ENCODE data around the gene CKB. TPM values are rescaled to one million over a fixed set of nuclear protein-coding genes. Genes with fewer than 3 reads are reported as not detected.

Gene CKB
- total RNA-seq, 6 experiments from 2014 or later: 3.6 to 57.1 (median 6.7) TPM

DNA sequence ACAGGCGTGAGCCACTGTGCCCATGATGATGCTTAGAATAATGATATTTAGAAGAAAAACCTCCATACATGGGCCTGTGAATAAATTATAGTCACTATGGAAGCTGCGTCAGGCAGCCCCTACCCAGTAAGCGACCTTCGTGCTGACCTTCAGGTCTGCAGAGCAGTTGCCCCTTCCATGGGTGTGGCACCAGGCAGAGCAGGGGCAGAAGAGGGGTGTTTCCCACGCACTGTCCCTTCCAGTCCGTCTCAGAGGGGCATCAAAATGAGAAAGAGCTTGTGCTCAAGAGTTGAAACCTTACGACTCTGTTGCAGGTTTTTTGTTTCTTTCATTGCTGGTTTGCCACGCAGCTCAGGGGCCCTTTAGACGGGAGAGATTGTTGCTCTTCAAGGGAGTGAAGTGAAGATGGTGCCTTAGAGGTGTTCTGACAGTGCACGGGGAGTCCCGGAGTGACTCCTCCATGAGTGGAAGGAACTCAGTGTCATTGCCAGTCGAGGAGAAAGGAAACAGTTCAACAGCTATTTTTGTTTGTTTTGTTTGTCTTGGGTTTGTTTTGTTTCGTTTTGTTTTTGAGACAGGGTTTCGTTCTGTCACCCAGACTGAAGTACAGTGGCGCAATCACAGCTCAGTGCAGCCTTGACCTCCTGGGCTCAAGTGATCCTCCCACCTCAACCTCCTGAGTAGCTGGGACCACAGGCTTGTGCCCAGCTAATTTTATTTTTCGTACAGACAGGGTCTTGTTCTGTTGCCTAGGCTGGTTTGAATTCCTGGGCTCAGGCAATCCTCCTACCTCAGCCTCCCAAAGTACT, 13.9 kb downstream of the CKB start:
- DNase-seq (no peak), ATAC-seq (peak; percentile 11 to 54 (median 22))
- peaks cover 0 to 19% (median 6%) of the 10 kb centered on the region in 4 donors for H3K36me3 ChIP-seq
- intact Hi-C loops (cut with DNase I): no loop called here
- no peak overlapping the region for H3K27ac ChIP-seq
- H3K9me3 ChIP-seq: no peaks in the 10 kb centered on the region
- no peak for TF ChIP-seq POLR2A (IDR thresholded peaks at IDR 0.05)
- H3K4me1 ChIP-seq: peaks cover 0 to 4% (median 0%) of the 10 kb centered on the region in 4 donors
- no peaks in the 10 kb centered on the region for H3K27me3 ChIP-seq
- 61% methylated on average over 14 of the region's 16 CpGs for WGBS (ENCODE audit: insufficient coverage, low coverage, low lambda C conversion rate, missing lambda C conversion rate)
- H3K4me3 ChIP-seq: no peak overlapping the region

- no peak overlapping the region for H3K4me3 ChIP-seq
- peaks cover 0 to 28% (median 14%) of the 10 kb centered on the region in 4 donors for H3K36me3 ChIP-seq
- H3K27me3 ChIP-seq: no peaks in the 10 kb centered on the region
- DNase-seq (no peak), ATAC-seq (no peak)
- peak overlapping the region in 1 of 3 donors; percentile 4 for H3K27ac ChIP-seq
- intact Hi-C loops (cut with DNase I): no loop called here
- WGBS (ENCODE audit: insufficient coverage, low coverage, low lambda C conversion rate, missing lambda C conversion rate): 84% methylated on average over 3 of the region's 3 CpGs
- no peaks in the 10 kb centered on the region for H3K9me3 ChIP-seq
- peaks cover 0 to 4% (median 0%) of the 10 kb centered on the region in 4 donors for H3K4me1 ChIP-seq
- TF ChIP-seq POLR2A (IDR thresholded peaks at IDR 0.05): no peak
- TF ChIP-seq, protein P1, sequence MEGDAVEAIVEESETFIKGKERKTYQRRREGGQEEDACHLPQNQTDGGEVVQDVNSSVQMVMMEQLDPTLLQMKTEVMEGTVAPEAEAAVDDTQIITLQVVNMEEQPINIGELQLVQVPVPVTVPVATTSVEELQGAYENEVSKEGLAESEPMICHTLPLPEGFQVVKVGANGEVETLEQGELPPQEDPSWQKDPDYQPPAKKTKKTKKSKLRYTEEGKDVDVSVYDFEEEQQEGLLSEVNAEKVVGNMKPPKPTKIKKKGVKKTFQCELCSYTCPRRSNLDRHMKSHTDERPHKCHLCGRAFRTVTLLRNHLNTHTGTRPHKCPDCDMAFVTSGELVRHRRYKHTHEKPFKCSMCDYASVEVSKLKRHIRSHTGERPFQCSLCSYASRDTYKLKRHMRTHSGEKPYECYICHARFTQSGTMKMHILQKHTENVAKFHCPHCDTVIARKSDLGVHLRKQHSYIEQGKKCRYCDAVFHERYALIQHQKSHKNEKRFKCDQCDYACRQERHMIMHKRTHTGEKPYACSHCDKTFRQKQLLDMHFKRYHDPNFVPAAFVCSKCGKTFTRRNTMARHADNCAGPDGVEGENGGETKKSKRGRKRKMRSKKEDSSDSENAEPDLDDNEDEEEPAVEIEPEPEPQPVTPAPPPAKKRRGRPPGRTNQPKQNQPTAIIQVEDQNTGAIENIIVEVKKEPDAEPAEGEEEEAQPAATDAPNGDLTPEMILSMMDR (IDR thresholded peaks at IDR 0.05): no peak
Observed at GRCh38 chr14:103507751-103508150, 14.9 kb downstream of the CKB start.

GRCh38 chr14:103504991-103505565, 17.6 kb downstream of the CKB start:
- TF ChIP-seq, protein P1 (IDR thresholded peaks at IDR 0.05): no peak
- no peak for TF ChIP-seq POLR2A (IDR thresholded peaks at IDR 0.05)
- H3K9me3 ChIP-seq: no peaks in the 10 kb centered on the region
- H3K27me3 ChIP-seq: no peaks in the 10 kb centered on the region
- H3K4me3 ChIP-seq: no peak overlapping the region
- peaks cover 0 to 7% (median 0%) of the 10 kb centered on the region in 4 donors for H3K4me1 ChIP-seq
- ATAC-seq (no peak), DNase-seq (peak in 1 of 3 donors; percentile 39)
- WGBS (ENCODE audit: insufficient coverage, low coverage, low lambda C conversion rate, missing lambda C conversion rate): 96% methylated on average over 2 of the region's 8 CpGs
- H3K27ac ChIP-seq: no peak overlapping the region
- intact Hi-C loops (cut with DNase I): loop anchor here in 1 of 2 donors (5.0 kb wide), 1 partner anchor 42 kb away; no protein-coding TSS in a partner anchor
- H3K36me3 ChIP-seq: peaks cover 0 to 30% (median 15%) of the 10 kb centered on the region in 4 donors

GRCh38 chr14:103503296-103503695, 19.3 kb downstream of the CKB start:
- intact Hi-C loops (cut with DNase I): loop anchor here in 1 of 2 donors (5.0 kb wide), 1 partner anchor 44 kb away; no protein-coding TSS in a partner anchor
- 95% methylated on average over 12 of the region's 12 CpGs for WGBS (ENCODE audit: insufficient coverage, low coverage, low lambda C conversion rate, missing lambda C conversion rate)
- peaks cover 0 to 36% (median 15%) of the 10 kb centered on the region in 4 donors for H3K36me3 ChIP-seq
- H3K9me3 ChIP-seq: no peaks in the 10 kb centered on the region
- no peak overlapping the region for H3K27ac ChIP-seq
- H3K27me3 ChIP-seq: no peaks in the 10 kb centered on the region
- peaks cover 0 to 3% (median 0%) of the 10 kb centered on the region in 4 donors for H3K4me1 ChIP-seq
- DNase-seq (peak in 1 of 3 donors; percentile 32), ATAC-seq (no peak)
- no peak overlapping the region for H3K4me3 ChIP-seq
- TF ChIP-seq, protein P1 (IDR thresholded peaks at IDR 0.05): no peak
- TF ChIP-seq POLR2A (IDR thresholded peaks at IDR 0.05): no peak
